Smooth muscle cell (in vitro differentiated cells): Measurements from ENCODE around the gene DPF3. TPM values are rescaled to one million over a fixed set of nuclear protein-coding genes. Genes with fewer than 3 reads are reported as not detected.

Source experiments
- DNase-seq: peaks from one replicate; lab custom pipeline; 2025; ENCODE audit not compliant: unreplicated experiment; lab: John Stamatoyannopoulos, UW
- H2AFZ ChIP-seq: fragments of 200-600 bp; sonication (generic); 2 replicates; pipeline ENCODE4 v1.6.0; 2016; ENCODE audit warnings: antibody characterized with exemption, low read depth, mild to moderate bottlenecking
- H3F3A ChIP-seq: fragments of 200-600 bp; sonication (generic); 2 replicates; pipeline ENCODE4 v1.6.0; 2017; ENCODE audit warnings: antibody characterized with exemption, low read depth
- H3K27ac ChIP-seq: fragments of 200-600 bp; sonication (generic); 2 replicates; pipeline ENCODE4 v1.5.1; 2016; ENCODE audit warnings: low read depth, mild to moderate bottlenecking
- H3K27me3 ChIP-seq: fragments of 200-600 bp; sonication (generic); 2 replicates; pipeline ENCODE4 v1.6.1; 2016; ENCODE audit warnings: low read depth, mild to moderate bottlenecking
- H3K36me3 ChIP-seq: fragments of 200-600 bp; sonication (generic); 2 replicates; pipeline ENCODE4 v1.5.1; 2016; ENCODE audit warnings: low read depth
- H3K4me1 ChIP-seq: fragments of 200-600 bp; sonication (generic); 2 replicates; pipeline ENCODE4 v1.5.1; 2016; ENCODE audit warnings: low read depth
- H3K4me2 ChIP-seq: fragments of 200-600 bp; sonication (generic); 2 replicates; pipeline ENCODE4 v1.6.0; 2016; ENCODE audit warnings: mild to moderate bottlenecking
- H3K4me3 ChIP-seq: fragments of 200-600 bp; sonication (generic); 2 replicates; pipeline ENCODE4 v1.5.1; 2016; ENCODE audit warnings: mild to moderate bottlenecking
- H3K79me2 ChIP-seq: fragments of 200-600 bp; sonication (generic); 2 replicates; pipeline ENCODE4 v1.6.0; 2016; ENCODE audit warnings: low read depth, mild to moderate bottlenecking
- H3K9ac ChIP-seq: fragments of 200-600 bp; sonication (generic); 2 replicates; pipeline ENCODE4 v1.6.0; 2016; ENCODE audit warnings: low read depth
- H3K9me3 ChIP-seq: fragments of 200-600 bp; sonication (generic); replicated peaks from 2 replicates; pipeline ENCODE4 v1.5.1; 2016; ENCODE audit warnings: low read depth
- H4K20me1 ChIP-seq: fragments of 200-600 bp; sonication (generic); 2 replicates; pipeline ENCODE4 v1.6.0; 2016; ENCODE audit warnings: low read depth
- CTCF ChIP-seq: fragments of 200-600 bp; sonication (generic); IDR thresholded peaks from 2 replicates; pipeline ENCODE4 v1.5.1; 2017; ENCODE audit warnings: borderline replicate concordance, mild to moderate bottlenecking, antibody characterized with exemption; ENCODE audit not compliant: insufficient read depth, poor library complexity, severe bottlenecking
- WGBS: methylation state at CpG from one replicate; pipeline ENCODE4 v1.1.7; 2016; ENCODE audit warnings: low lambda C conversion rate; 5-methylcytosine and 5-hydroxymethylcytosine counted together
- polyA plus RNA-seq: library from polyadenylated mRNA; unstranded; fragments of >200 nt; fragmentation: Nextera tagmentation; extraction: Ambion mirVana; gene quantifications from 2 replicates; pipeline ENCODE4 v1.2.1, GENCODE V29; 2016
- total RNA-seq: library from RNA; depleted of rRNA; stranded (reverse); fragments of >200 nt; gene quantifications from 2 replicates; pipeline ENCODE4 v1.2.3, GENCODE V29; 2014

Gene DPF3
- total and polyA plus RNA-seq, 2 experiments from 2014 or later, result 4.9 to 12.6 TPM

- Histone ChIP-seq H3K27me3 (no peaks in the 10 kb centered on the region), H2AFZ (no peak overlapping the region), H3K79me2 (no peaks in the 10 kb centered on the region), H3K9me3 (no peaks in the 10 kb centered on the region), H3K36me3 (no peaks in the 10 kb centered on the region), H3K4me1 (peaks cover 4% of the 10 kb centered on the region), H3K4me3 (no peak overlapping the region), H4K20me1 (no peaks in the 10 kb centered on the region), H3F3A (no peaks in the 10 kb centered on the region), H3K9ac (no peak overlapping the region), H3K27ac (no peak overlapping the region), H3K4me2 (no peak overlapping the region)
- no peak for DNase-seq
- WGBS, result 83% methylated on average over 8 of the region's 9 CpGs
- no peak for TF ChIP-seq CTCF
Observed at GRCh38 chr14:72600551-72601330, 293.2 kb downstream of the DPF3 start.

- H4K20me1 ChIP-seq, result no peaks in the 10 kb centered on the region
- peak overlapping the region; percentile 28 for H3K27ac ChIP-seq
- H3K4me2 ChIP-seq, result no peak overlapping the region
- H3K36me3 ChIP-seq, result no peaks in the 10 kb centered on the region
- no peaks in the 10 kb centered on the region for H3K9me3 ChIP-seq
- no peaks in the 10 kb centered on the region for H3F3A ChIP-seq
- H3K79me2 ChIP-seq, result no peaks in the 10 kb centered on the region
- no peak overlapping the region for H3K4me3 ChIP-seq
- no peak overlapping the region for H3K9ac ChIP-seq
- no peak overlapping the region for H2AFZ ChIP-seq
- TF ChIP-seq CTCF, result no peak
- H3K27me3 ChIP-seq, result no peaks in the 10 kb centered on the region
- no peak for DNase-seq
- H3K4me1 ChIP-seq, result peaks cover 4% of the 10 kb centered on the region
- 43% methylated on average over 15 of the region's 16 CpGs for WGBS
Observed at GRCh38 chr14:72599579-72600470, 294.1 kb downstream of the DPF3 start.

GRCh38 chr14:72598306-72598705, 295.6 kb downstream of the DPF3 start:
- Histone ChIP-seq H4K20me1 (no peaks in the 10 kb centered on the region), H3K9me3 (no peaks in the 10 kb centered on the region), H3K9ac (no peak overlapping the region), H3K27ac (no peak overlapping the region), H3K27me3 (no peaks in the 10 kb centered on the region), H3K36me3 (no peaks in the 10 kb centered on the region), H3K4me1 (peaks cover 4% of the 10 kb centered on the region), H2AFZ (no peak overlapping the region), H3K79me2 (no peaks in the 10 kb centered on the region), H3K4me3 (no peak overlapping the region), H3K4me2 (no peak overlapping the region), H3F3A (no peaks in the 10 kb centered on the region)
- WGBS, result 90% methylated on average over 5 of the region's 5 CpGs
- DNase-seq, result no peak
- no peak for TF ChIP-seq CTCF
